ENCODE data around the gene KREMEN1.

DNA sequence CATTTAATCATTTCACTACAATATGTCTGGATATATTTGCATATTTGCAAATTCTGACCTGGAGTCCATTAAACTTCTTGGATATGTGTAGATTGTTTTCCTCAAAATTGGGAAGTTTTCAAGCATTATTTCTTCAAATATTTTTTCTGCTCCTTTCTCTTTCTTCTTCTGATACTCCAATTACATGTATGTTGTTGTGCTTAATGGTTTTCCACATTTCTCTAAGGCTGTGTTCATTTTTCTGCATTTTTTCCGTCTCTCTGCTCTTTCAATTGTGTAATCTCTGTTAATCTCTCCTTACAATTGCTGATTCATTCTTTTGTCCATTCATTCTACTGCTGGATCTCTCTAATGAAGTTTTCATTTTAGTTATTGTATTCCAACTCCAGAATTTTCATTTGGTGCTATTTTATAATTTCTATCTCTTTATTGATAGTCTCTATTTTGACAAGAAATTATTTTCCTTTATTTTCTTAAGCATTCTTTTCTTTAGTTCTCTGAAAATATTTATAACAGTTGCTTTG, 102.5 kb downstream of the KREMEN1 start:
- TF ChIP-seq, protein P1, sequence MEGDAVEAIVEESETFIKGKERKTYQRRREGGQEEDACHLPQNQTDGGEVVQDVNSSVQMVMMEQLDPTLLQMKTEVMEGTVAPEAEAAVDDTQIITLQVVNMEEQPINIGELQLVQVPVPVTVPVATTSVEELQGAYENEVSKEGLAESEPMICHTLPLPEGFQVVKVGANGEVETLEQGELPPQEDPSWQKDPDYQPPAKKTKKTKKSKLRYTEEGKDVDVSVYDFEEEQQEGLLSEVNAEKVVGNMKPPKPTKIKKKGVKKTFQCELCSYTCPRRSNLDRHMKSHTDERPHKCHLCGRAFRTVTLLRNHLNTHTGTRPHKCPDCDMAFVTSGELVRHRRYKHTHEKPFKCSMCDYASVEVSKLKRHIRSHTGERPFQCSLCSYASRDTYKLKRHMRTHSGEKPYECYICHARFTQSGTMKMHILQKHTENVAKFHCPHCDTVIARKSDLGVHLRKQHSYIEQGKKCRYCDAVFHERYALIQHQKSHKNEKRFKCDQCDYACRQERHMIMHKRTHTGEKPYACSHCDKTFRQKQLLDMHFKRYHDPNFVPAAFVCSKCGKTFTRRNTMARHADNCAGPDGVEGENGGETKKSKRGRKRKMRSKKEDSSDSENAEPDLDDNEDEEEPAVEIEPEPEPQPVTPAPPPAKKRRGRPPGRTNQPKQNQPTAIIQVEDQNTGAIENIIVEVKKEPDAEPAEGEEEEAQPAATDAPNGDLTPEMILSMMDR (IDR thresholded peaks at IDR 0.05 in 2 of 3, conservative IDR thresholded peaks at IDR 0.05 in 1 of 3; ENCODE audit: control insufficient read depth in 2 of 3, extremely low read depth in 1 of 3, insufficient read depth in 1 of 3, low read depth in 3 of 3, low read length in 3 of 3), result no peak
- TF ChIP-seq SMC3 (IDR thresholded peaks at IDR 0.05; ENCODE audit: borderline replicate concordance, low read length) (no peak), EZH2 (IDR thresholded peaks at IDR 0.05; ENCODE audit: borderline replicate concordance, control insufficient read depth, low read depth, low read length) (no peak)
- TF ChIP-seq, protein P2, sequence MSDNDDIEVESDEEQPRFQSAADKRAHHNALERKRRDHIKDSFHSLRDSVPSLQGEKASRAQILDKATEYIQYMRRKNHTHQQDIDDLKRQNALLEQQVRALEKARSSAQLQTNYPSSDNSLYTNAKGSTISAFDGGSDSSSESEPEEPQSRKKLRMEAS (IDR thresholded peaks at IDR 0.05; ENCODE audit: low read depth, low read length), result no peak
